ENCODE data around the gene PDAP1.
"Not testable (repeated sequence)": the region's sequence is repeated elsewhere in the genome, so short reads cannot be mapped to it uniquely, and the experiment has no call there.

Gene PDAP1

DNA sequence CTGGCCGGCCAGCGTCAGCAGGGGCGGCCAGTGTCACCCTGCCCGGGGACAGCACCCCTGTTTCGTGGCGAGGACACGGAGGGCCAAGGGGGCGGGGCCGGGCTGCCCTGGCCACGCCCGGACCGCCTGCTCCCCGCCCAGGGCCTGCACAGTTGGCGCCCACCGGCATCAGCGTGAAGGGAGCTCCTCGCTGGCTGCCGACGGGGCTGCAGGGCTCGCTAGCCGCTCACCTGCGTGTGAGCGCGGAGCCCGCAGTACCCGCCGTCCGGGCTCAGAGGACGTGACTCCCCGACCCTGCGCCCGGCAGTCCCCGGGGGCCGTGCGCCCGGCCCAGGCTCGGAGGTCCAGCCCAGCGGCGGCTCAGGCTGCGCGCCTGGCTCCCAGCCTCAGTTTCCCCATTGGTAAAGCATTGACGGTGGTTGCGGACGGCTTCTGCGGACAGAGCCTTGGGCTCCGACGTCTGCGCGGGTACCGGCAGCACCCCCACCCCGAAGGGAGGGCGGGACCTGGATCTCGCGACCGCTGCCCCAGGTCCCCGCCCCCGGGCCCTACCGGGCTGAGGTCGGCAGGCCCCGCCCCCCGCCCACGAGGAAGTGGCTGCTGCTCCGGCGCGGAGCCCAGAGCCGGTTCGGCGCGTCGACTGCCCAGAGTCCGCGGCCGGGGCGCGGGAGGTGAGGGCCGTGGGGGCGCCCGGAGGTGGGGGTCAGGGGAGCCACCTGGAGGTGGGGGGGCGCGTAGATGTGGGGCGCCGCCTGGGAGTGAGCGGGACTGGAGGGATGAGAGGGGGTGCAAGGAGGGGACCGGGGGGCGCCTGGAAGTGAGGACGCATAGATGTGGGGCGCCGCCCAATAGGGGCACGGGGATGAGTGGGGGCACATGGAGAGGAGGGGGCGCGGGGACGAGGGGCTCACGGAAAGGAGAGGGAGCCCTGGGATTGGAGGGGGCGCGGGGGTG is 34.0 kb downstream of the PDAP1 start, which contains the start of gene ARPC1B:
Gene ARPC1B (plus strand): TSS at position 620 of the 954 bp plus-strand sequence. CDS start 10,985 bp downstream, outside the sequence.
- peak; percentile 88 for DNase-seq

GRCh38 chr7:99373091-99374066 is 35.0 kb downstream of the PDAP1 start:
- DNase-seq = no peak

GRCh38 chr7:99372275-99373090 is 35.9 kb downstream of the PDAP1 start:
- no peak for DNase-seq

DNA sequence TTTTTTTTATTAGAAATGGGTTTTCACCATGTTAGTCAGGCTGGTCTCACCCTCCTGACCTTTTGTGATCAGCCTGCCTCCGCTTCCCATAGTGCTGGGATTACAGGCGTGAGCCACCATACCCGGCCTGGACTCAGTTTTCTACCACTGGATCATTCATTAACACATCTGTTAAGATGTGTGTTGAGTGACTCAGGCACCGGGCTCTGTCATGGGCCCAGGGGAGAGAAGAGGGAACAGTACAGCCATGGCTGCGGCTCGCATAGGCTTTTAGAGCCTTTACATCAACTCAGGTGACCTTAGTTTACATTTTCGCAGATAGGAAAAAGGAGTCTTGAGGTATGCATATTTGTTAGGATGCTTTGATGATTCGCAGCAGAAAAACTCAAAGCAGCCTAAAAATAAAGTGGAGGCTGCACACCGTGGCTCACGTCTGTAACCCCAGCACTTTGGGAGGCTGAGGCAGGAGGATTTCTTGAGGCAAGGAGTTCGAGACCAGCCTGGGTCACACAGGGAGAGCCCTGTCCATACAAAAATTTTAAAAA is 36.9 kb downstream of the PDAP1 start:
- DNase-seq = no peak

DNA sequence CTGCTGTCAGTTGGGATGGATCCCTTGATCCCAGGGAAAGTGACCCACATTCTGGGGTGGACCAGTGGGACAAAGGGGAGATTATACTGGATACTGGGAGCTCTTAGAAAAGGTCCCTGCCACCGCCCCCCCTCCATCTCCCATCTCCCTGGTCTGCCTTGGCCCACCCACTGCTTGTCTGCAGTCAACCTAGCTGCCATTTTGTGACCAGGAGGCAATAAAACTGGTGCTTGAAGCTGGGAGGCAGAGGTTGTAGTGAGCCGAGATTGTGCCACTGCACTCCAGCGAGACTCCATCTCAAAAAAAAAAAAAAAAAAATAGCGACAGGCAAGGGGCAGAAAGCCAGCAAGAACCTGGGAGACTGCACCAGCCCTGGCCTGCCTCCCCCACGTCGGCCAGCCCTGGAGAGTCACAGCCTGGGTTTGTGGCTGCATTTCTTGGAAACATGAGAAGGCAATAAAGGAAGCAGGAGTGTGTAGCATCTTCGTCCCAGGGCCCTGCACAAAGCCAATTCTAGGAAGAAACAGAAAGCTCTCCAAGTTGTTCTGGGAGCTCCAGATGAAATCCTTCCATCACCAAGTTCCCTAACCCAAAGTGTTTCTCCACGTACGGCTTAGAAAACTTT is 38.5 kb downstream of the PDAP1 start:
- DNase-seq = no peak

- no peak for DNase-seq
Measured at GRCh38 chr7:99368750-99369389, 39.5 kb downstream of the PDAP1 start.

DNA sequence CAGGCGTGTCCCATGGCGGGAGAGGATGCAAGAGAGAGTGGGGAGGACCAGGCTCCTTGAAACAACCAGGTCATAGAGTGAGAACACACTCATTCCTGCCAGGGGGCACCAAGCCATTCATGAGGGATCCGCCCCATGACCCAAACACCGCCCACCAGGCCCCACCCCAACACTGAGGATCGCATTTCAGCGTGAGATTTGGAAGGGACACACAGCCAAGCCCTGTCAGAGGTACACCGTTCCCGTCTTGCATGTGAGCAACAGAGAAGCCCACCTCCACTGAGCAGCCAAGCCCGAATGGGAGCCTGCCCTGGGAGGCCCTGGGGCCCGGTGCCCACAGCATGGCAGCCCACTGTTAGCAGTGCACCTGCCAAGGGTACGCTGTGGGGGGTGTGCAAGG is 41.8 kb downstream of the PDAP1 start:
- DNase-seq = no peak

DNA sequence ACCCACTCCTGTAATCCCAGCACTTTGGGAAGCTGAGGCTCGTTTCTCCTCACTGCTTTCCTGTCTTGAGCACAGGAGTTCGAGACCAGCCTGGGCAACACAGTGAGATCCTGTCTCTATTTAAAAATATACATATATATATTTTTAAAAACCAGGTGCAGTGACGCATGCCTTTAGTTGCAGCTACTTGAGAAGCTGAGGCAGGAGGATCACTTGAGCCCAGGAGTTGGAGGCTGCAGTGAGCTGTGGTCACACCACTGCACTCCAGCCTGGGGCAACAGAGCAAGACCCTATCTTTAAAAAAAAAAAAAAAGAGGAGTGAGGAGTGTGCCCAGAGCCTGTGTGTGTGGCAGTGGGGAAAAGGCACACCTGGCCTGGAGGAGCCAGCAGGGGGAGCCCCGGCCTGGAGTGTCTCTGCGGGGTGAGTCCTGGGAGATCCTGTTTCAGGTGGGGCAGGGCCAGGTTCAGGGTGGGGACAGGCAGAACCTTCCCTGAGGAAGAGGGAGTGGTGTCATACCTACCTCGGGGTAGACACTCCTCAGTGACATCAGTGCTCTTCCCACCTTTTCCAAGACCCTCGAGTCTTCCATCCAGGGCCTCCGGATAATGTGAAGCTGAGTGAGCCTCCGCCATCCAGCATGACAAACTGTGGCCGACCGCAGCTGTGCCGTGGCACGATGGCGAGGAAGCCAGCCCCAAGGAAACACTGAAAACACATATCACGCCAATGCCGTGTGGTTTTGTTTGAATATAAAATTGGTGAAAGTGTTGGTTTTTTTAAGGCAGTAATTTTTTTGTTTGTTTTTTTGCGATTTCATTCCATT is 42.9 kb downstream of the PDAP1 start:
- DNase-seq = peak; percentile 75

DNA sequence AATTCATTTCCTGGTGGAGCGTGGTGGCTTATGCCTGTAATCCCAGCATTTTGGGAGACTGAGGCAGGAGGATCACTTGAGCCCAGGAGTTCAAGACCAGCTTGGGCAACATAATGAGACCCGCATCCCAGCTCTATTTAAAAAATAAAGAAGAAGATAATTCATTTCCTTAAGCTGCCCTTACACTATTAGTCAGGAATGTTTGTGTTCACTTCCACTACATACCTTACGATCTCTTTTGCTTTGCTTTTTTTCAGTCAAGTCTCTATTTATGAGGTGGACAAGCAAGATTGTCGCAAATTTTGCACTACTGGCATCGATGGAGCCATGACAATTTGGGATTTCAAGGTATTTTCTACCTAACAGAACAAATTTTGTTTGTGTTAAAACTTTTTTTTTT is 45.1 kb downstream of the PDAP1 start:
- DNase-seq = no peak

DNA sequence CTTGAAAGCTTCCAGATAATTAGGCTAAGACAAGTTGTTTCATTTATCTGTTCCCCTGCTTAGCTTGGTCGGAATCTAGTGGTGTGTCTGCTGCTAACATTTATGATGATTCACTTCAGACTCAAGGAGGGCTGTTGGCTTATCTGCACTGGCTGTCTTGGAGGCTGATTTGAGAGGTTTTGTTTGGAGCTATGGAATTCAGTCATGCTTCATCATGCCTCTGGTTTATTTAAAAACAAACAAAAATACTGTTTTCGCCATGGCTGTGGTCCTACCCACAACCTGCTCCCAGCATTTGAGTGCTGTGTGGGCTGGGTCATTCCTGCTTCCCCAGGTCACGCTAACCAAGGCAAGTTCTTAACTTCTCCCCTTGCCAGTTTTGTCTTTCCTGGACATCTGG is 45.6 kb downstream of the PDAP1 start:
- DNase-seq = no peak

DNA sequence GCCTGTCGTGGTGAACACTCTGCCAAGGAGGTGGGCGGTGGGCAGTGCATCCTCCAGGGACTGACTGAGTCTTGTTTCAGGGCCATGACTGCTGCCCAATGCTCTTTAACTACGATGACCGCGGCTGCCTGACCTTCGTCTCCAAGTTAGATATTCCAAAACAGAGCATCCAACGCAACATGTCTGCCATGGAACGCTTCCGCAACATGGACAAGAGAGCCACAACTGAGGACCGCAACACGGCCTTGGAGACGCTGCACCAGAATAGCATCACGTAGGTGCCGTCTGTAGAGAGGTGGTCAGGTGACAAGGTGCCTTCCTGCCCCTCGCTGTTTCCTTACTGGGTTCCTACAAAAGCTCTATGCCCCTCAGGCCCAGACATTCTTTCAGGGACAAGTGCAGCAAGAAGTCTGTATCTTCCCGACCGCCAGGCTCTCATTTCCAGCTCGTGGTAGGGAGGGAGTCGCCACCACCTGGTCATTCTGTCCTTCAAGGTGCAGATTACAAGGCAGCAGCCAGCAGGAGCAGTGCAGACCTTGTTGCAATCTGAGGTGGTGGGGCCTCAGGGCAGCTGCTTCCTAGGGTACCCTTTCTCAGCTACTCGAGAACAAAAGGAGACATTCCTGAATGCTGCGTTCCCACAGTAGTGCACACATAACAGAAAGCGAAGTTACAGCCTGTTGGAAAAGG is 48.8 kb downstream of the PDAP1 start:
- no peak for DNase-seq

- not testable (repeated sequence) for DNase-seq
Measured at GRCh38 chr7:99358521-99358920, 49.9 kb downstream of the PDAP1 start.

DNA sequence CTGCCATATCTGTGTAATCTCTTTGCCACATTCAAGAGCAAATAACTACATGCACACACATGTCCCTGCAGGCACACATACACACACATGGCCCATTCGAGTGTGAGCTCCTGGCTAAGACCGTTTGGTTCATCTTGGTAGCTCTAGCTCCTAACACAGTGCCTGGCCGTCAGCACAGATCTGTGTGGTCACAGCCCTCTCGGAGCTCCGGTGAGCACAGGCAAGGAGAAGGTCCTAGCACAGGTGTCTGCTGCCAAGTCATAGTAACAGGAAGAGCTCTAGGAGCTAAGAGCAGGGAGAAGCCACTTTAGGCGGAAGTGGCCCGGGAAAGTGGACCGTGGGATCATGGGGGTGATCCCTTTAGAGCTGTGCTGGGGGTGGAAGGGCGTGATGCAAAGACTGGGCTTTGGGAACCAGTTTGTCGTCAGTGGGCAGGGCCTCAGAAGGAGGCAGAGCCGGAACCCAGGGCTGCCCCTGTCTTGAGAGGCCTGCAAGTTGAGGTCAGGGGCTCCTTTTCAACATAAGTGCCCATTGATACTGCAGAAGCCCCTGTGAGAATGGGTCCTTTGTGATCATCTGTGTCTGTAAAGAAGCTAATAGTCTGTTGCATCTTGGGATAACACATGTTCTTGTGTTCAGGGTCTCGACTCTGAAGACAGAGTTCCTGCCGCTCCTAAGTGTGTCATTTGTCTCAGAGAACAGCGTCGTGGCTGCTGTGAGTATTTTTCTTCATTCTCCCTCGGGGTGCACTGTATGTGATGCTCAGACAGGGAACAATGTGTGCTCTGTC is 50.5 kb downstream of the PDAP1 start:
- no peak for DNase-seq

DNA sequence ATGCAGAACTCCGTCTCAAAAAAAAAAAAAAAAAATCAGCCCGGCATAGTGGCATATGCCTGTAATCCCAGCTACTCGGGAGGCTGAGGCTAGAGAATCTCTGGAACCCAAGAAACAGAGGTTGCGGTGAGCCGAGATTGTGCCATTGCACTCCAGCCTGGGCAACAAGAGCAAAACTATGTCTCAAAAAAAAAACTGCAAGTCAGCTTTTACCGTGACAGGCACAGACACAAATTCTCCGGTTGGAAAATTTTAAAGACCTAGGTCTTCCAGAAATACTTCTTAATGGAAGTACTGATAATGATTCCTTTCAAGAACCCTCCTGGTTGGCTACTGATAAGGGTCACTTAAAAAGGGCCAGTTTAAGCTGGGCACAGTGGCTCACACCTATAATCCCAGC is 53.3 kb downstream of the PDAP1 start:
- DNase-seq = no peak

DNA sequence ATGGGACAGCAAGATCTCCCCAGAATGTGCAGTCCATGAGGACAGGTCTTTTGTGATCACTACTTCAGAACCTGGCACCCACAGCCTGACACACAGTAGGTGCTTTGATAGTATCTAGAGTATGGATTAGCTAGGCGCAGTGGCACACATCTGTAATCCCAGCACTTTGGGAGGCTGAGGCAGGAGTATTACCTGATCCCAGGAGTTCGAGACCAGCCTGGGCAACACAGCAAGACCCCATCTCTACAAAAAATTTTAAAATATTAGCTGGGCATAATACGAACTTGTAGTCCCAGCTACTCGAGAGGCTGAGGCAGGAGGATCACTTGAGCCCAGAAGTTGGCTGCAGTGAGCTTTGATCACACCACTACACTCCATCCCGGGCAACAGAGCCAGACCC is 56.1 kb downstream of the PDAP1 start:
- no peak for DNase-seq

GRCh38 chr7:99350641-99351040 is 57.8 kb downstream of the PDAP1 start:
- DNase-seq = not testable (repeated sequence)
